ENCODE results near the gene CLCA4. TPM values are rescaled to one million over a fixed set of nuclear protein-coding genes. Genes with fewer than 3 reads are reported as not detected.

CLCA4 gene
- total and polyA plus RNA-seq, 2 of the 4 experiments (the other 2 are of a cell fraction) = not detected

- in situ Hi-C loops (cut with MboI; ENCODE audit: low sequenced_read_pairs) (no loop called here), intact Hi-C loops (cut with micrococcal nuclease) (loop anchor here (5.0 to 10.0 kb wide), 2 partner anchors 103 to 464 kb away; partner anchors contain the start of gene ODF2L), dilution Hi-C loops (cut with HindIII; ENCODE audit: low sequenced_read_pairs, unreplicated experiment) (no loop called here)
- Histone ChIP-seq H2BK15ac (ENCODE audit: low read depth, low read length) (no peak overlapping the region), H3K36me3 (ENCODE audit: control insufficient read depth, insufficient read depth, low read length) (no peaks in the 10 kb centered on the region), H3K18ac (ENCODE audit: low read depth, low read length) (no peak overlapping the region), H2AFZ (replicated peaks; ENCODE audit: low read length, poor library complexity) (no peak overlapping the region), H3K4me3 (ENCODE audit: insufficient read depth, low read depth, low read length) (no peak overlapping the region), H4K5ac (ENCODE audit: low read depth, low read length) (no peak overlapping the region), H2BK120ac (ENCODE audit: low read depth, low read length) (no peak overlapping the region), H3K4me1 (ENCODE audit: control insufficient read depth, insufficient read depth, low read length) (peaks cover 2% of the 10 kb centered on the region), H2BK5ac (ENCODE audit: low read depth, low read length, poor library complexity, severe bottlenecking) (no peak overlapping the region), H3K23ac (ENCODE audit: low read depth, low read length) (no peak overlapping the region), H4K20me1 (ENCODE audit: insufficient read depth, low read length) (no peaks in the 10 kb centered on the region), H2AK9ac (replicated peaks; ENCODE audit: low read depth, low read length, poor library complexity) (no peak overlapping the region), H3K4ac (ENCODE audit: low read depth, low read length) (no peak overlapping the region), H2AK5ac (ENCODE audit: low read depth, low read length) (no peak overlapping the region), H3K9me3 (ENCODE audit: control insufficient read depth, insufficient read depth, low read length) (no peaks in the 10 kb centered on the region), H3K56ac (ENCODE audit: extremely low read depth, insufficient read depth, low read length) (no peak overlapping the region; the same call in 1 of the 2 replicates), H4K8ac (ENCODE audit: low read depth in 2 of 2, low read length in 2 of 2) (no peak overlapping the region), H4K91ac (ENCODE audit: insufficient read depth, low read depth, low read length) (no peak overlapping the region), H3K27ac (ENCODE audit: insufficient read depth, low read length) (no peak overlapping the region), H3K9ac (ENCODE audit: low read depth, low read length) (no peak overlapping the region), H3K4me2 (ENCODE audit: low read depth, low read length) (no peak overlapping the region), H3K79me1 (ENCODE audit: low read depth in 1 of 2, low read length in 2 of 2) (no peaks in the 10 kb centered on the region), H3K14ac (replicated peaks; ENCODE audit: low read depth, low read length) (no peak overlapping the region), H3K27me3 (ENCODE audit: control insufficient read depth, insufficient read depth, low read length) (peaks cover 10% of the 10 kb centered on the region), H3K9me1 (ENCODE audit: insufficient read depth, low read length) (no peaks in the 10 kb centered on the region), H2BK20ac (ENCODE audit: low read depth, low read length) (no peak overlapping the region)
- no CpG with 5 or more reads among the region's 2 CpGs for WGBS, 2 experiments (ENCODE audit: extremely low coverage in 2 of 2, insufficient read length in 1 of 2)
- DNase-seq (peak; percentile 4), ATAC-seq (ENCODE audit: low read depth) (no peak)
- CTCF ChIA-PET = interaction anchor here (0.7 to 1.4 kb wide), 4 partner anchors 11 to 29 kb away, joined by 3 read pairs; no protein-coding TSS in a partner anchor
- no TSS peak for BruUV-seq (replicated peaks)
- POLR2A ChIA-PET (ENCODE audit: unreplicated experiment) = no interaction called here
- no peak for TF ChIP-seq SMC3 (IDR thresholded peaks at IDR 0.05; ENCODE audit: low read depth, low read length)
- TF ChIP-seq CHD1 (IDR thresholded peaks at IDR 0.05; ENCODE audit: low read depth, low read length) = no peak
- TF ChIP-seq RAD21 (IDR thresholded peaks at IDR 0.05; ENCODE audit: low read length) = no peak
- TF ChIP-seq MXI1 (IDR thresholded peaks at IDR 0.05; ENCODE audit: borderline replicate concordance, low read depth, low read length) = no peak
- TF ChIP-seq FOS (IDR thresholded peaks at IDR 0.05; ENCODE audit: low read depth, low read length) = no peak
- TF ChIP-seq ELK1 (IDR thresholded peaks at IDR 0.05; ENCODE audit: borderline replicate concordance, low read depth, low read length) = no peak
- no peak for TF ChIP-seq RFX5 (IDR thresholded peaks at IDR 0.05; ENCODE audit: low read depth, low read length)
- no peak for TF ChIP-seq CTCF (conservative IDR thresholded peaks at IDR 0.05; ENCODE audit: low read depth, low read length)
- TF ChIP-seq MAFK (IDR thresholded peaks at IDR 0.05; ENCODE audit: low read depth, low read length) = no peak
- TF ChIP-seq NFE2L2 (IDR thresholded peaks at IDR 0.05; ENCODE audit: low read depth, low read length) = no peak
- TF ChIP-seq CEBPB (IDR thresholded peaks at IDR 0.05; ENCODE audit: low read depth, low read length) = no peak
- no peak for TF ChIP-seq RCOR1 (IDR thresholded peaks at IDR 0.05; ENCODE audit: insufficient replicate concordance, low read length)
- no peak for TF ChIP-seq MAZ (IDR thresholded peaks at IDR 0.05; ENCODE audit: borderline replicate concordance, low read depth, low read length)
These were observed 46.2 kb upstream of the CLCA4 start for GRCh38 chr1:86500714-86501113.
